ENCODE measurements around the gene KIR3DL2.

GRCh38 chr19:54873990-54874389 lies 23.7 kb downstream of the KIR3DL2 start, which contains the start of gene FCAR:
- TF ChIP-seq ELK1 (IDR thresholded peaks at IDR 0.05; ENCODE audit: borderline replicate concordance, low read depth, low read length), result no peak
- TF ChIP-seq CTCF (conservative IDR thresholded peaks at IDR 0.05; ENCODE audit: low read depth, low read length), result no peak
- TF ChIP-seq BHLHE40 (IDR thresholded peaks at IDR 0.05; ENCODE audit: low read depth, low read length), result no peak
- TF ChIP-seq RCOR1 (IDR thresholded peaks at IDR 0.05; ENCODE audit: insufficient replicate concordance, low read length), result no peak
- no peak for TF ChIP-seq SMC3 (IDR thresholded peaks at IDR 0.05; ENCODE audit: low read depth, low read length)
- TF ChIP-seq RAD21 (IDR thresholded peaks at IDR 0.05; ENCODE audit: low read length), result no peak
- TF ChIP-seq MXI1 (IDR thresholded peaks at IDR 0.05; ENCODE audit: borderline replicate concordance, low read depth, low read length), result no peak
- no peak for TF ChIP-seq FOS (IDR thresholded peaks at IDR 0.05; ENCODE audit: low read depth, low read length)
